Left renal pelvis (tissue), 4 donors: ENCODE results near the gene ARMC9. TPM values are rescaled to one million over a fixed set of nuclear protein-coding genes. Genes with fewer than 3 reads are reported as not detected.

Experiments used
- DNase-seq, 4 donors: peaks; one replicate each; pipeline ENCODE4 v3.0.0-alpha.2; 2013; ENCODE audit warnings: low read depth in 4 of 4, low spot score in 3 of 4
- polyA plus RNA-seq, 4 donors: library from polyadenylated mRNA; unstranded; fragments of 120-200 nt; gene quantifications; one replicate each; pipeline ENCODE4 v1.2.1, GENCODE V29; 2013; ENCODE audit not compliant: insufficient read length in 4 of 4

ARMC9 gene
- polyA plus RNA-seq, 4 donors: 24.6 to 30.1 (median 27.1) TPM

DNA sequence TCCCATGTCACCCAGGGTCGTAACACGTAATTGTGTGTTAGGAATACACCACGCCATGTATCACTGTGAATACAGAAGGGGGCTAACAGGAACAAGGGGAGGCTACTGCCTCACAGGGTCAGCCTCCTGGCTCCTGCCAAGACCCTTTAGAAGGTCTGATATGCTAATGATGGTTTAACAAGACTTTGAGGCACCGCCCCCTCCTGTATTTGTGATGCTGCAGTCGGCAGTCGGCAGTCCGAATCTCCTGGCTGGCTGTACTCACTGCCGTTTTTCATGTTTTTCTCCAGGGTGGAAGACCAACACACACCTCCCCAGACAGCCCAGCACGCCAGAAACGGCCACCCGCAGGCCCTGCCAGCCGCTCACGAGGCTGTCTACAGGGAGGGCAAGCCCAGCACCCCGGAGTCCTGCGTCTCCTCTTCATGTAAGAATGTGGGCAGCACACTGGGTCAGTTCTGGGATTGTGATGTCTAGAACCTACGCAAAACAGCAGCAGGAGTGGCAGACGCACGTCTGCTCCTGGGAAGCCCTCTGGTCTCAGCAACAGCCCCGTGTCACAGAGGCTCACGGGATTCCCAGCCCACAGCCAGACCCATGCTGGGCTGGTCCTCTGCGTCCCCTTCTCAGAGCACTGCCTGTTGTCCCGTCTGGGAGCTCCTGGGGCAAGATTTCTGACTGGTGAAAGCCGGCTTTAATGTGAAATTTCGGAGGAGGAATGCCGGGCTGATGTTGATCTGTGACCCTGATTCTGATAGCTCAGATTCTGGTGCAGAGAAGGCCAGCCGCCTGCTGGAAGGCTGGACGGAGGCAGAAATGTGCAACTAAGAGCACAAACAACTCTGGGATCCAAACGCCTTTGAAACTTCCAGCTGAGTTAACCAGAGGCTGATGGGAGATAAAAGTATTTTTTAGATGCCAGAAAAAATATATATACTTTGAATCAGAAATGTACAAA, 157.4 kb downstream of the ARMC9 start:
- DNase-seq: no peak

GRCh38 chr2:231356466-231356844, 158.0 kb downstream of the ARMC9 start:
- DNase-seq: no peak

DNA sequence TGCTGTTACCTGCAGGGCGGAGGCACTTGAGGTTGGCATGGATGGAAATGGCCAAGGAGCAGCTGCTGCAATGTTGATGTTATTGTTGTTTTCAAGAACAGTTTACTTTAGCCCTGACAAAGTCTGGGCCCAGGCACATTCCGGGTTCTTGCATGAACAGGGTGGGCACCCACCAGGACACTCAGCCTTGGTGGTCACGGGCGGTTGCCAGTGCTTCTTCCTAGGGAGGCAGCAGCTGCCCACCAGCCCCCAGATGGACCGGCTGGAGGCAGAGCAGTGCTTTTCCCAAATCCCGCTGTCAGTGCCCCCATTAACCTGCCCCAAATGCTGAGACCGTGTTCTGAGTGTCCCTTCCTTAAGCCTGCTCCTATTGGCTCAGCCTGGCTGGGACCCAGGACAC, 158.6 kb downstream of the ARMC9 start:
- DNase-seq: no peak

- DNase-seq: no peak
Measured at GRCh38 chr2:231357931-231358330, 159.5 kb downstream of the ARMC9 start.

GRCh38 chr2:231359441-231359840, 161.0 kb downstream of the ARMC9 start:
- no peak for DNase-seq

- DNase-seq: no peak
Measured at GRCh38 chr2:231359948-231360347, 161.5 kb downstream of the ARMC9 start.

- DNase-seq: no peak
Measured at GRCh38 chr2:231360401-231360800, 162.0 kb downstream of the ARMC9 start.

DNA sequence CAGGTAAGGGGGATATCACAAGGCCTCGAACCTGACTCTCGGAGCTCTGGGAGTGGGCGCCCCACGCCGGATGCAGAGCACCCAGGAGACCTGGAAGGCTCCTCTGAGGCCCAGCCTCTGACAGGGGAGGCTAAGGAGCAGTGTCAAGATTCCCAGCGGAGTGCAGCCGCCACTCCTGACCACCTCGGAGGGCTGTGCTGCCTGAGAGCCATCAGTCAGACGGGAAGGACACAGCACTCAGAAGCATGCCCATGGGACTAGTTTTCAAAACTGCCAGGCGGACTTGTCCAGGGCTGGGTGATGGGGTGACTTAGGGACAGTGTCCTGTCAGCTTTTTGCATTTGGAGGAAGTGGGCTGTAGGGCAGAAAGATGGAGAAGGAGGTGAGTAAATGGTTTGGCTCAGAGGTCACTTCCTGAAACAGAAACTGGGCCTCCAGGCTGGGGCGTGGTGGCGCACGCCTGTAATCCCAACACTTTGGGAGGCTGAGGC, 162.5 kb downstream of the ARMC9 start:
- DNase-seq: no peak

- no peak for DNase-seq
Measured at GRCh38 chr2:231361701-231362554, 163.5 kb downstream of the ARMC9 start.

DNA sequence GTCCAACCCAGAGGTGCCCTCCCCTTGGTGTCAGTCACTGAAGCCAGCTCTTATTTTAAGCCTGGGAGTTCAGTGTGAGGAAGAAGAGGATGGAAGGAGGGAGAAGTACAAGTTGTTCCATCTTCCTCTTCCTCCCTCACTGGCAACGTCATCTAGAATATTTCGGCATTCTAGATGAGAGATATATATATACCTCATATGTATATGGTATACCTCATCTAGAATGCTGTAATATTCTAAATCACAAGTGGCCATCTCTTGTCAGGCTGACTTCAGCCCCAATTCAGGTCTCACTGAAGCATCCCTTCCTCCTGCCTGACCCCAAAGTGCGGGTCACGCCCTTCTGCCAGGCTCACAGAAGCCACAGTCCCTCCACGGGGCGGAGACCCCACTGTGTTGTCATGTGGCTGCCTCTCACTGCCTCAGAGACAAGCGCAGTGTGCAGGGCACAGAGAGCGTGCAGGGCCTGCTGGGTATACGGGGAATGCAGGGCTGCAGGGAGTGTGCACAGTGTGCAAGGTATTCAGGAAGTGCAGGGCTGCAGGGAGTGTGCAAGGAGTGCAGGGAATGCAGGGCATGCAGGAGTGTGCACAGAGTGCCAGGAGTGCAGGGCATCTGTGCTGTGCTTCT, 164.2 kb downstream of the ARMC9 start:
- DNase-seq: no peak

- DNase-seq: no peak
Measured at GRCh38 chr2:231364061-231364460, 165.6 kb downstream of the ARMC9 start.

- DNase-seq: no peak
Measured at GRCh38 chr2:231364961-231365810, 166.8 kb downstream of the ARMC9 start.

DNA sequence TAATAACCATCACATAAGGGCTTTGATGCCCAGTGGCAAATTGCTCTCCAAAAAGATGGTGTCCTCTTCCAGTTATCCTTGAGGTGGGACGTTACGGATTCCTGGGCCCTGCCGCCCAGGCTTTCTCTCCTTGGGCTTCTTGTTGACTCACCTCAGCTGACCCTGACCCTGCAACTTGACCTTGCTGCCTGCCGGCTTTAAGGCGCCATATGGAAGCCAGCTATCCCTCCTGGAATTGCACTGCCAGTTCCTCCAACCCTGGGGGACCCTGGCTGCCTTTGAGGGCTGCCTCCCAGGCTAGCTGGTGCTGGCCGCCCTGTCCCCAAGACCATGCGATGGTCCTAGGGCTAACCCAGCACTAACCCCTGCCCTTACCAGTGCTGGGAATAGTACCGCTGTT, 168.7 kb downstream of the ARMC9 start:
- DNase-seq: no peak

DNA sequence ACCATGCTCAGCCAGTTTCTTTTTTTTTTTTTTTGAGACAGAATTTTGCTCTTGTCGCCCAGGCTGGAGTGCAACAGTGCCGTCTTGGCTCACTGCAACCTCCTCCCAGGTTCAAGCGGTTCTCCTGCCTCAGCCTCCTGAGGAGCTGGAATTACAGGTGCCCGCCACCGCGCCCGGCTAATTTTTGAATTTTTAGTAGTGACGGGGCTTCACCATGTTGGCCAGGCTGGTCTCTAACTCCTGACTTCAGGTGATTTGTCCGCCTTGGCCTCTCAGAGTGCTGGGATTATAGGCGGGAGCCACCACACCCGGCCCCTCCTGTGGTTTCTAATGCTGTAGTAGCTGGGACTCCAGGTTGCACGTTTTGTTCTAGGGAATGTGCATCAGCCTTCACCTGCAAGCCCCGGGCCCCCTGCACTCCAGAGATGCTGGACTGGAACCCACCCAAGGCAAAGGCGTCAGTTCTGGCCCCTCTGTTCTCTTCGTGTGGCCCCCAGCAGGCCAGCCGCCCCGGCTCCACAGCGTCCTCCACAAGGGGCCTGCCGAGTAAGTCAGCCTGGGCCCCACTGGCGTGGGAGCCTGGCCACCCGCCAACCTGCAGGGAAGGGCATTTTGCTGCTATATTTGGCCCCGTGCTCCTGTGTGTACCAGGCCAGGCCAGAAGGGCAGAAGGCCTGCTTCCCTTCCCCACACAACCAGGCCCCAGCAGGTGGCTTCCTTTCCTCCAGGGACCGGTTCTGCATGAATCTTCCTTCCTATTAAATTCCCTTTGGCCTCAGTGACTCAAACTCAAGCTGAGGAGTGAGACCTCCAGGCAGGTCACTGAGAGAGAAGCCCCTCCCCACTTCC, 171.4 kb downstream of the ARMC9 start:
- DNase-seq: no peak

DNA sequence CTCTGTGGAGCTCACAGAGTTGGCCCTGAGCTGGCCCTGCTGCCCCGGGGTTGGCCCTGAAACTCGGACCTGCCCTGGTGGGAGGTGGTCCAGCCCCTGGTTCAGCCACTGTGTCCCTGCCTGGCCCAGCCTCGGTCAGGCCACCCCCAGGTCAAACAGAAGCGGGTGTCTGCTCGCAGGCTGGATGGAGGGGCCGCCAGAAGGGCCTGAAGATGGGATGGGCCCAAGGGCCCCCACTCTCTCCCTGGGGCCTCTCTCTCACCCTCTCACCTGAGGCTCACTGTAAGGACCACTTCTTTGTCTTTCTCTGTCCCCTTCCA, 172.0 kb downstream of the ARMC9 start:
- DNase-seq: no peak

- no peak for DNase-seq
Measured at GRCh38 chr2:231370749-231371429, 172.5 kb downstream of the ARMC9 start.

- DNase-seq: no peak
Measured at GRCh38 chr2:231371430-231372054, 173.1 kb downstream of the ARMC9 start.

GRCh38 chr2:231372326-231372725, 173.9 kb downstream of the ARMC9 start:
- no peak for DNase-seq
